A549 (cell line): Measurements from ENCODE around the gene BMP4. TPM values are rescaled to one million over a fixed set of nuclear protein-coding genes. Genes with fewer than 3 reads are reported as not detected.
A peak's percentile ranks its signal among the peaks of the same experiment; 100 is the strongest.

Experiments used
- ATAC-seq, 2 experiments: fragments of 200-7000 bp in 1 of 2; fragments of >200 bp in 1 of 2; cut with Nextera tagmentation in 1 of 2; cut with Tn5 transposase in 1 of 2; 3 replicates each; pipeline versions ENCODE4 v1.8.0 to v1.9.1; 2018 to 2020; ENCODE audit warnings: mild to moderate bottlenecking in 1 of 2, moderate library complexity in 1 of 2
- CTCF ChIA-PET: fragments of 300-600 bp; sonication (Branson Sonifier 250); formaldehyde crosslinking; extraction: SDS; loops from one replicate; lab custom pipeline; 2021; ENCODE audit warnings: antibody characterized with exemption, inconsistent platforms; lab: Yijun Ruan, JAX
- POLR2A ChIA-PET: fragments of 350-600 bp; formaldehyde crosslinking; extraction: SDS; loops from one replicate; lab custom pipeline; 2021; ENCODE audit warnings: antibody characterized with exemption, inconsistent platforms; lab: Yijun Ruan, JAX
- DNase-seq, 2 experiments: peaks; one replicate each; pipeline versions ENCODE4 v3.0.0 to v3.0.0-alpha.2; 2011 to 2016; ENCODE audit warnings: low read depth in 1 of 2, low spot score in 1 of 2
- FAIRE-seq: peaks from 2 replicates; lab custom pipeline; 2011; peaks lifted over from hg19 to GRCh38; lab: Jason Lieb, UNC
- H3K27ac ChIP-seq, 2 experiments: fragments of >200 bp; sonication (Bioruptor Twin); formaldehyde crosslinking; 3 replicates each; pipeline ENCODE4 v1.5.1; 2016 to 2017
- H3K4me1 ChIP-seq: fragments of >200 bp; sonication (Bioruptor Twin); formaldehyde crosslinking; 3 replicates; pipeline ENCODE4 v1.6.1; 2016
- H3K4me2 ChIP-seq: fragments of >200 bp; sonication (Bioruptor Twin); formaldehyde crosslinking; 3 replicates; pipeline ENCODE4 v1.6.1; 2016
- H3K4me3 ChIP-seq: fragments of >200 bp; sonication (Bioruptor Twin); formaldehyde crosslinking; 3 replicates; pipeline ENCODE4 v1.5.1; 2016
- H3K9me3 ChIP-seq: fragments of >200 bp; sonication (Bioruptor Twin); formaldehyde crosslinking; 3 replicates; pipeline ENCODE4 v1.6.1; 2016
- CBX2 ChIP-seq: fragments of 200-600 bp; sonication (generic); IDR thresholded peaks from 2 replicates; pipeline ENCODE4 v1.6.1; 2016; ENCODE audit warnings: low read depth, mild to moderate bottlenecking, borderline replicate concordance
- CHD2 ChIP-seq: fragments of 150-350 bp; IDR thresholded peaks from 2 replicates; pipeline ENCODE4 v1.6.1; 2014; ENCODE audit warnings: low read length; ENCODE audit not compliant: partially characterized antibody
- CHD4 ChIP-seq: fragments of 200-600 bp; sonication (generic); IDR thresholded peaks from 2 replicates; pipeline ENCODE4 v1.6.1; 2016; ENCODE audit warnings: antibody characterized with exemption, mild to moderate bottlenecking, borderline replicate concordance
- CTCF ChIP-seq: fragments of >200 bp; sonication (Bioruptor Twin); formaldehyde crosslinking; IDR thresholded peaks from 3 replicates; pipeline ENCODE4 v1.5.1; 2016
- EP300 ChIP-seq, 2 experiments: fragments of >200 bp; sonication (Bioruptor Twin); formaldehyde crosslinking; IDR thresholded peaks; 2 replicates in 1 of 2; 3 replicates in 1 of 2; pipeline ENCODE4 v1.6.1; 2016 to 2017
- HOXA7 ChIP-seq: fragments of 250-450 bp; sonication (Bioruptor Pico); IDR thresholded peaks from 2 replicates; pipeline ENCODE4 v1.5.0; 2020; ENCODE audit warnings: mild to moderate bottlenecking, moderate library complexity
- HOXB13 ChIP-seq: fragments of 250-450 bp; sonication (Bioruptor Pico); IDR thresholded peaks from 2 replicates; pipeline ENCODE4 v1.5.0; 2020; ENCODE audit warnings: low read depth, mild to moderate bottlenecking, moderate library complexity
- JUNB ChIP-seq: fragments of >200 bp; sonication (Bioruptor Twin); formaldehyde crosslinking; IDR thresholded peaks from 2 replicates; pipeline ENCODE4 v1.6.1; 2016
- KDM5A ChIP-seq: fragments of 200-600 bp; sonication (generic); IDR thresholded peaks from 2 replicates; pipeline ENCODE4 v1.6.1; 2016; ENCODE audit warnings: antibody characterized with exemption, mild to moderate bottlenecking
- MAZ ChIP-seq: fragments of 150-350 bp; IDR thresholded peaks from 2 replicates; pipeline ENCODE4 v1.6.1; 2014; ENCODE audit warnings: antibody characterized with exemption, low read depth, low read length, borderline replicate concordance
- MYC ChIP-seq: IDR thresholded peaks from 2 replicates; pipeline ENCODE4 v1.6.1; 2012; ENCODE audit warnings: mild to moderate bottlenecking, inconsistent platforms, low read length, improper control_type of control experiment, borderline replicate concordance
- PBX3 ChIP-seq: IDR thresholded peaks from 2 replicates; pipeline ENCODE4 v1.6.1; 2012
- PHF8 ChIP-seq: fragments of 200-600 bp; sonication (generic); IDR thresholded peaks from 2 replicates; pipeline ENCODE4 v1.6.1; 2016; ENCODE audit warnings: low read depth, mild to moderate bottlenecking, antibody characterized with exemption, moderate library complexity, borderline replicate concordance
- POLR2A ChIP-seq: IDR thresholded peaks from 2 replicates; pipeline ENCODE4 v1.6.1; 2012; ENCODE audit warnings: mild to moderate bottlenecking, low read length
- RARB ChIP-seq: fragments of 250-450 bp; sonication (Bioruptor Pico); IDR thresholded peaks from 2 replicates; pipeline ENCODE4 v1.8.0; 2021; ENCODE audit warnings: mild to moderate bottlenecking, moderate library complexity
- RCOR1 ChIP-seq: fragments of 150-350 bp; IDR thresholded peaks from 2 replicates; pipeline ENCODE4 v1.6.1; 2014; ENCODE audit warnings: antibody characterized with exemption, low read length, low read depth
- RNF2 ChIP-seq: fragments of 200-600 bp; sonication (generic); IDR thresholded peaks from 2 replicates; pipeline ENCODE4 v1.6.1; 2016; ENCODE audit warnings: low read depth, mild to moderate bottlenecking, antibody characterized with exemption, moderate library complexity, borderline replicate concordance
- ZFP36 ChIP-seq: fragments of 450-650 bp; IDR thresholded peaks from 2 replicates; pipeline ENCODE4 v1.6.1; 2014; ENCODE audit warnings: borderline replicate concordance; ENCODE audit not compliant: partially characterized antibody
- WGBS: methylation state at CpG from one replicate; pipeline ENCODE4 v1.1.6; 2017; ENCODE audit errors: missing lambda C conversion rate; 5-methylcytosine and 5-hydroxymethylcytosine counted together
- polyA plus RNA-seq, 4 experiments: library from polyadenylated mRNA; depleted of rRNA in 3 of 4; stranded (reverse); fragments of >200 nt; fragmentation: RNase III in 1 of 4; extraction: RNeasy Plus Mini Kit Qiagen cat#74134 plus additional on column Dnase treatment in 1 of 4; gene quantifications; 2 replicates in 3 of 4; 3 replicates in 1 of 4; pipeline ENCODE4 v1.2.3, GENCODE V29; 2011 to 2017
- TF ChIP-seq, protein P1 (sequence below): IDR thresholded peaks from 2 replicates; pipeline ENCODE4 v1.6.1; 2012
- TF ChIP-seq, protein P2 (sequence below): IDR thresholded peaks from 2 replicates; pipeline ENCODE4 v1.6.1; 2012; ENCODE audit warnings: low read depth, borderline replicate concordance
- TF ChIP-seq, protein P3 (sequence below): fragments of 250-450 bp; sonication (Bioruptor Pico); IDR thresholded peaks from 2 replicates; pipeline ENCODE4 v1.5.0; 2021; ENCODE audit warnings: mild to moderate bottlenecking, moderate library complexity, borderline replicate concordance
- TF ChIP-seq, protein P4 (sequence below): fragments of >200 bp; sonication (Bioruptor Twin); formaldehyde crosslinking; IDR thresholded peaks from 3 replicates; pipeline ENCODE4 v1.6.1; 2016

Gene BMP4
- polyA plus RNA-seq, 2 of the 4 experiments (the other 2 are of a cell fraction) = 4.1 to 8.9 TPM

DNA sequence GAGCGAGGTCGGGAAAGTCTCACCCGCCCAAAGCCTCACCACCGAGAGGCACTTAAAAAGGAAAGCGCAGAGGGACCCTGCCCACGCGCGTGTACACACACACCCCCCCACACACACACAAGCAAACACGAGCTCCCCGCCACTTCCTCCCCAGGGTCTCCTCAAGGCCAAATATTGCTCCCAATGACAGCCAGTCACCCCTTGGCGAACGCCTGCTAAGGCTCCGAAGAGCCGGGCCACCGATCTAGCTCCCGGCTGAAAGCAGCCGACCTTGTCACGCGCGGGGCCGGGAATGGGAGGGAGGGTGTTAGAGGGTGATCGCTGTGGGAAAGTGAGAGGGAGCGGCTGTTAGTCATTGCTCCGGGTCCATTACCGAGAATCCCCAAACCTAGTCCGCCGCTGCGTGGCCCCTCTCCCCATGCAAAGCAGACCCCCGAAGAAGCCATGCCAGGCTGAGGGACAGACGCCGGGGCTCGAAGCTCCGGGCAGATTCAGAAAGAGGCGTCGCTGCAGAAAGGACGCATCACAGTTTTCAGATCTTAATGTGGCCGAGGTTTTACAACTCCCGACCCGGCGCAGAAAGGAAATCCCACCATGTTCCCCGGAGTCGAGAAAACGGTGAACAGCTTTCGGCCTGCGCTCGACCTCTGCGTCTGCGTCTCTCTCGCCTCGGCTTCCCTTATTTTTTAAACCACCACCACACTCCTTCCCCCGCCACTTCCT lies 2.6 kb downstream of the BMP4 start:
- POLR2A ChIA-PET = interaction anchor here (0.6 to 2.5 kb wide), 13 partner anchors 11 to 387 kb away, joined by 3 to 12 read pairs (median 4); no protein-coding TSS in a partner anchor
- 1% methylated on average over 41 of the region's 51 CpGs for WGBS
- peak; percentile 32 to 56; a peak in 5 of 6 replicates for ATAC-seq
- peak; percentile 32 to 38 for DNase-seq
- Histone ChIP-seq H3K4me1 (peaks cover 5% of the 10 kb centered on the region; the same call in 1 of the 3 replicates), H3K4me3 (peak overlapping the region; percentile 53), H3K4me2 (peak overlapping the region; percentile 98), H3K9me3 (no peaks in the 10 kb centered on the region), H3K27ac (peak overlapping the region; percentile 65 to 81)
- TF ChIP-seq RNF2 (no peak), ZFP36 (no peak), CTCF (0 out of 3 replicates have a peak, but pooled peaks have one; percentile 2)
- TF ChIP-seq, protein P1, sequence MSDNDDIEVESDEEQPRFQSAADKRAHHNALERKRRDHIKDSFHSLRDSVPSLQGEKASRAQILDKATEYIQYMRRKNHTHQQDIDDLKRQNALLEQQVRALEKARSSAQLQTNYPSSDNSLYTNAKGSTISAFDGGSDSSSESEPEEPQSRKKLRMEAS = 0 out of 2 replicates have a peak, but pooled peaks have one; percentile 28
- TF ChIP-seq, protein P2, sequence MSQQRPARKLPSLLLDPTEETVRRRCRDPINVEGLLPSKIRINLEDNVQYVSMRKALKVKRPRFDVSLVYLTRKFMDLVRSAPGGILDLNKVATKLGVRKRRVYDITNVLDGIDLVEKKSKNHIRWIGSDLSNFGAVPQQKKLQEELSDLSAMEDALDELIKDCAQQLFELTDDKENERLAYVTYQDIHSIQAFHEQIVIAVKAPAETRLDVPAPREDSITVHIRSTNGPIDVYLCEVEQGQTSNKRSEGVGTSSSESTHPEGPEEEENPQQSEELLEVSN = 0 out of 2 replicates have a peak, but pooled peaks have one; percentile 42
- no peak for FAIRE-seq
- CTCF ChIA-PET = interaction anchor here (0.6 to 5.2 kb wide), 10 partner anchors 16 to 1136 kb away, joined by 3 to 23 read pairs (median 3); no protein-coding TSS in a partner anchor

GRCh38 chr14:53953002-53953827 lies 3.4 kb downstream of the BMP4 start:
- FAIRE-seq (no peak), ATAC-seq (peak; percentile 53 to 79), DNase-seq (peak; percentile 64 to 71)
- peak overlapping the region; percentile 53 for H3K4me3 ChIP-seq
- WGBS = 55% methylated on average over 27 of the region's 72 CpGs
- H3K27ac ChIP-seq = peak overlapping the region; percentile 65 to 81
- ChIA-PET CTCF (interaction anchor here (0.8 to 5.2 kb wide), 7 partner anchors 15 to 1136 kb away, joined by 3 to 23 read pairs (median 3); no protein-coding TSS in a partner anchor), POLR2A (interaction anchor here (0.7 to 2.5 kb wide), 13 partner anchors 12 to 413 kb away, joined by 3 to 12 read pairs (median 4); no protein-coding TSS in a partner anchor)
- peak overlapping the region; percentile 98 for H3K4me2 ChIP-seq
- H3K9me3 ChIP-seq = no peaks in the 10 kb centered on the region
- H3K4me1 ChIP-seq = peaks cover 5% of the 10 kb centered on the region; the same call in 1 of the 3 replicates
- TF ChIP-seq KDM5A (no peak), RARB (no peak), HOXB13 (CRISPR knock-in tag) (no peak), CHD2 (no peak), MAZ (no peak), EP300 (IDR thresholded peaks at IDR 0.05) (no peak), HOXA7 (no peak), RNF2 (no peak), CBX2 (no peak), PBX3 (no peak), RCOR1 (no peak), PHF8 (no peak), CTCF (0 out of 3 replicates have a peak, but pooled peaks have one; percentile 6), CHD4 (no peak), MYC (no peak), POLR2A (peak; percentile 72), JUNB (no peak)
- TF ChIP-seq, protein P3, sequence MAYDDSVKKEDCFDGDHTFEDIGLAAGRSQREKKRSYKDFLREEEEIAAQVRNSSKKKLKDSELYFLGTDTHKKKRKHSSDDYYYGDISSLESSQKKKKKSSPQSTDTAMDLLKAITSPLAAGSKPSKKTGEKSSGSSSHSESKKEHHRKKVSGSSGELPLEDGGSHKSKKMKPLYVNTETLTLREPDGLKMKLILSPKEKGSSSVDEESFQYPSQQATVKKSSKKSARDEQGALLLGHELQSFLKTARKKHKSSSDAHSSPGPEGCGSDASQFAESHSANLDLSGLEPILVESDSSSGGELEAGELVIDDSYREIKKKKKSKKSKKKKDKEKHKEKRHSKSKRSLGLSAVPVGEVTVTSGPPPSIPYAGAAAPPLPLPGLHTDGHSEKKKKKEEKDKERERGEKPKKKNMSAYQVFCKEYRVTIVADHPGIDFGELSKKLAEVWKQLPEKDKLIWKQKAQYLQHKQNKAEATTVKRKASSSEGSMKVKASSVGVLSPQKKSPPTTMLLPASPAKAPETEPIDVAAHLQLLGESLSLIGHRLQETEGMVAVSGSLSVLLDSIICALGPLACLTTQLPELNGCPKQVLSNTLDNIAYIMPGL (CRISPR knock-in tag) = no peak
- TF ChIP-seq, protein P4, sequence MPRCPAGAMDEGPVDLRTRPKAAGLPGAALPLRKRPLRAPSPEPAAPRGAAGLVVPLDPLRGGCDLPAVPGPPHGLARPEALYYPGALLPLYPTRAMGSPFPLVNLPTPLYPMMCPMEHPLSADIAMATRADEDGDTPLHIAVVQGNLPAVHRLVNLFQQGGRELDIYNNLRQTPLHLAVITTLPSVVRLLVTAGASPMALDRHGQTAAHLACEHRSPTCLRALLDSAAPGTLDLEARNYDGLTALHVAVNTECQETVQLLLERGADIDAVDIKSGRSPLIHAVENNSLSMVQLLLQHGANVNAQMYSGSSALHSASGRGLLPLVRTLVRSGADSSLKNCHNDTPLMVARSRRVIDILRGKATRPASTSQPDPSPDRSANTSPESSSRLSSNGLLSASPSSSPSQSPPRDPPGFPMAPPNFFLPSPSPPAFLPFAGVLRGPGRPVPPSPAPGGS = no peak
